ENCODE measurements around the gene ABCB4.

- TF ChIP-seq, protein P1, sequence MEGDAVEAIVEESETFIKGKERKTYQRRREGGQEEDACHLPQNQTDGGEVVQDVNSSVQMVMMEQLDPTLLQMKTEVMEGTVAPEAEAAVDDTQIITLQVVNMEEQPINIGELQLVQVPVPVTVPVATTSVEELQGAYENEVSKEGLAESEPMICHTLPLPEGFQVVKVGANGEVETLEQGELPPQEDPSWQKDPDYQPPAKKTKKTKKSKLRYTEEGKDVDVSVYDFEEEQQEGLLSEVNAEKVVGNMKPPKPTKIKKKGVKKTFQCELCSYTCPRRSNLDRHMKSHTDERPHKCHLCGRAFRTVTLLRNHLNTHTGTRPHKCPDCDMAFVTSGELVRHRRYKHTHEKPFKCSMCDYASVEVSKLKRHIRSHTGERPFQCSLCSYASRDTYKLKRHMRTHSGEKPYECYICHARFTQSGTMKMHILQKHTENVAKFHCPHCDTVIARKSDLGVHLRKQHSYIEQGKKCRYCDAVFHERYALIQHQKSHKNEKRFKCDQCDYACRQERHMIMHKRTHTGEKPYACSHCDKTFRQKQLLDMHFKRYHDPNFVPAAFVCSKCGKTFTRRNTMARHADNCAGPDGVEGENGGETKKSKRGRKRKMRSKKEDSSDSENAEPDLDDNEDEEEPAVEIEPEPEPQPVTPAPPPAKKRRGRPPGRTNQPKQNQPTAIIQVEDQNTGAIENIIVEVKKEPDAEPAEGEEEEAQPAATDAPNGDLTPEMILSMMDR (conservative IDR thresholded peaks at IDR 0.05), result no peak
- no peak for TF ChIP-seq EZH2 (IDR thresholded peaks at IDR 0.05; ENCODE audit: low read depth)
Measured at GRCh38 chr7:87473986-87474385, 1.5 kb downstream of the ABCB4 start.

All from PC-9 (cell line).